WTC11 (cell line): ENCODE data around the gene PROZ. TPM values are rescaled to one million over a fixed set of nuclear protein-coding genes. Genes with fewer than 3 reads are reported as not detected.

Experiments
- ATAC-seq: fragments of 200-7000 bp; cut with Tn5 transposase; 2 replicates; pipeline ENCODE4 v1.10.0; 2021; ENCODE audit warnings: mild to moderate bottlenecking, moderate library complexity
- CTCF ChIA-PET: fragments of 300-600 bp; sonication (Branson Sonifier 250); formaldehyde crosslinking; loops from one replicate; lab custom pipeline; 2021; ENCODE audit warnings: antibody characterized with exemption; lab: Charles Lee
- POLR2A ChIA-PET: fragments of 350-600 bp; sonication (Branson Sonifier 250); formaldehyde crosslinking; loops from one replicate; lab custom pipeline; 2021; ENCODE audit warnings: antibody characterized with exemption; lab: Charles Lee
- DNase-seq: peaks from one replicate; pipeline ENCODE4 v3.0.0; 2021; ENCODE audit warnings: low spot score
- H3K27ac Mint-ChIP-seq: 2 replicates; pipeline ENCODE4 v1.8.0; 2021; ENCODE audit warnings: mixed read lengths
- H3K27me3 Mint-ChIP-seq: 2 replicates; pipeline ENCODE4 v1.8.0; 2021; ENCODE audit warnings: low read depth, mild to moderate bottlenecking, moderate library complexity, mixed read lengths
- H3K36me3 Mint-ChIP-seq: 2 replicates; pipeline ENCODE4 v1.8.0; 2021; ENCODE audit warnings: mixed read lengths
- H3K4me1 Mint-ChIP-seq: 2 replicates; pipeline ENCODE4 v1.8.0; 2022; ENCODE audit warnings: mixed read lengths
- H3K4me3 Mint-ChIP-seq: 2 replicates; pipeline ENCODE4 v1.8.0; 2021; ENCODE audit warnings: mild to moderate bottlenecking, moderate library complexity, mixed read lengths
- H3K9me3 Mint-ChIP-seq: 2 replicates; pipeline ENCODE4 v1.8.0; 2021; ENCODE audit warnings: mixed read lengths
- CREB1 ChIP-seq: sonication (generic); formaldehyde crosslinking; IDR thresholded peaks from 2 replicates; pipeline ENCODE4 v1.8.0; 2023; ENCODE audit warnings: mild to moderate bottlenecking, missing genetic modification reagents
- EMX1 ChIP-seq: fragments of 250-450 bp; sonication (Bioruptor Pico); IDR thresholded peaks from 2 replicates; pipeline ENCODE4 v1.8.0; 2021; ENCODE audit warnings: mild to moderate bottlenecking
- ETV6 ChIP-seq: sonication (generic); formaldehyde crosslinking; IDR thresholded peaks from 2 replicates; pipeline ENCODE4 v1.8.1; 2022; ENCODE audit warnings: mild to moderate bottlenecking, missing genetic modification reagents
- HMGA2 ChIP-seq: fragments of 250-450 bp; sonication (Bioruptor Pico); IDR thresholded peaks from 2 replicates; pipeline ENCODE4 v1.4.0; 2021; ENCODE audit warnings: mild to moderate bottlenecking, moderate library complexity
- IRF2 ChIP-seq: sonication (generic); formaldehyde crosslinking; IDR thresholded peaks from 2 replicates; pipeline ENCODE4 v1.8.0; 2022; ENCODE audit warnings: low read depth, missing genetic modification reagents, borderline replicate concordance
- KAT7 ChIP-seq: sonication (generic); formaldehyde crosslinking; IDR thresholded peaks from 2 replicates; pipeline ENCODE4 v1.8.1; 2023; ENCODE audit warnings: missing genetic modification reagents, mild to moderate bottlenecking, borderline replicate concordance
- MXD4 ChIP-seq: fragments of 250-450 bp; sonication (Bioruptor Pico); IDR thresholded peaks from 2 replicates; pipeline ENCODE4 v1.8.0; 2021; ENCODE audit warnings: mild to moderate bottlenecking, moderate library complexity, borderline replicate concordance
- MYBL2 ChIP-seq: sonication (generic); formaldehyde crosslinking; IDR thresholded peaks from 2 replicates; pipeline ENCODE4 v1.8.1; 2023; ENCODE audit warnings: mild to moderate bottlenecking, moderate library complexity, missing genetic modification reagents
- NFYB ChIP-seq: sonication (generic); formaldehyde crosslinking; conservative IDR thresholded peaks from 2 replicates; pipeline ENCODE4 v1.8.0; 2022; ENCODE audit warnings: low read depth, missing genetic modification reagents
- OVOL2 ChIP-seq: fragments of 250-450 bp; sonication (Bioruptor Pico); IDR thresholded peaks from 2 replicates; pipeline ENCODE4 v1.9.0; 2021; ENCODE audit warnings: mild to moderate bottlenecking, borderline replicate concordance
- SOX15 ChIP-seq: fragments of 250-450 bp; sonication (Bioruptor Pico); IDR thresholded peaks from 2 replicates; pipeline ENCODE4 v1.9.0; 2021; ENCODE audit warnings: mild to moderate bottlenecking
- TCF7 ChIP-seq: sonication (generic); formaldehyde crosslinking; IDR thresholded peaks from 2 replicates; pipeline ENCODE4 v1.8.0; 2022; ENCODE audit warnings: mild to moderate bottlenecking, low read depth, missing genetic modification reagents, moderate library complexity
- TEAD4 ChIP-seq: sonication (generic); formaldehyde crosslinking; IDR thresholded peaks from 2 replicates; pipeline ENCODE4 v1.8.0; 2022; ENCODE audit warnings: mild to moderate bottlenecking, missing genetic modification reagents
- ZNF121 ChIP-seq: sonication (generic); formaldehyde crosslinking; IDR thresholded peaks from 2 replicates; pipeline ENCODE4 v1.8.0; 2023; ENCODE audit warnings: missing genetic modification reagents
- ZNF138 ChIP-seq: sonication (generic); formaldehyde crosslinking; conservative IDR thresholded peaks from 2 replicates; pipeline ENCODE4 v1.8.1; 2022; ENCODE audit warnings: mild to moderate bottlenecking, moderate library complexity, missing genetic modification reagents
- total RNA-seq: library from RNA; stranded (reverse); gene quantifications from 3 replicates; pipeline ENCODE4 v1.2.3, GENCODE V29; 2021
- TF ChIP-seq, protein P1 (sequence below): sonication (generic); formaldehyde crosslinking; IDR thresholded peaks from 2 replicates; pipeline ENCODE4 v1.8.1; 2022; ENCODE audit warnings: low read depth, mild to moderate bottlenecking, moderate library complexity, missing genetic modification reagents, borderline replicate concordance
- TF ChIP-seq, protein P2 (sequence below): fragments of 250-450 bp; sonication (Bioruptor Pico); IDR thresholded peaks from 2 replicates; pipeline ENCODE4 v1.9.0; 2021; ENCODE audit warnings: mild to moderate bottlenecking, borderline replicate concordance
- TF ChIP-seq, protein P3 (sequence below): sonication (generic); formaldehyde crosslinking; IDR thresholded peaks from 2 replicates; pipeline ENCODE4 v1.8.0; 2023; ENCODE audit warnings: missing genetic modification reagents
- TF ChIP-seq, protein P4 (sequence below): sonication (generic); formaldehyde crosslinking; conservative IDR thresholded peaks from 2 replicates; pipeline ENCODE4 v1.8.1; 2023; ENCODE audit warnings: mild to moderate bottlenecking, low read depth, missing genetic modification reagents, moderate library complexity
- TF ChIP-seq, protein P5 (sequence below): sonication (generic); formaldehyde crosslinking; IDR thresholded peaks from 2 replicates; pipeline ENCODE4 v1.8.0; 2023; ENCODE audit warnings: missing genetic modification reagents, mild to moderate bottlenecking, borderline replicate concordance

PROZ gene
- total RNA-seq, 1 experiment from 2014 or later, result not detected

DNA sequence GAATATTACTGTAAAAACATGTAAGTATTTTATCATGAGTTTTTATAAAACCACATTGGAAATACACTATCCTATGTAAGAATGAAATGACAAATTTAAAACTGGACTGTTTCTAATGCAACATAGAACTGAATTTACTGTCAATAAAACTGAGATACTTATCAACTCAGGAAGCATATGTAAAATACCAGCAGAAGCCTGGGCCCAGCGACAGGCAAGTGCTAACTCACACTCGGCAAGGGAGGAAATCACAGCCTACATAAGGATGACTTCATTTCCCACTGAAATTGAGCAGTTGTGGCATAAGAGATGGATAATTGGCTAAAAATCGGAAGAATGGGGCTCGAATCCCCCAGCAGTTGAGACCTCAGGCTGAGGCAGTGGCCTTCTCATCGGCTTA lies 12.1 kb downstream of the PROZ start:
- ChIA-PET CTCF (interaction anchor here (1.2 kb wide), 1 partner anchor 85 kb away, joined by 3 read pairs; no protein-coding TSS in a partner anchor), POLR2A (no interaction called here)
- peaks cover 16% of the 10 kb centered on the region for H3K4me1 Mint-ChIP-seq
- no peaks in the 10 kb centered on the region for H3K27me3 Mint-ChIP-seq
- peak overlapping the region; percentile 91; the same call in 1 of the 2 replicates for H3K27ac Mint-ChIP-seq
- H3K9me3 Mint-ChIP-seq, result no peaks in the 10 kb centered on the region
- H3K36me3 Mint-ChIP-seq, result peaks cover 29% of the 10 kb centered on the region
- H3K4me3 Mint-ChIP-seq, result no peak overlapping the region
- ATAC-seq, result no peak
- TF ChIP-seq, protein P1, sequence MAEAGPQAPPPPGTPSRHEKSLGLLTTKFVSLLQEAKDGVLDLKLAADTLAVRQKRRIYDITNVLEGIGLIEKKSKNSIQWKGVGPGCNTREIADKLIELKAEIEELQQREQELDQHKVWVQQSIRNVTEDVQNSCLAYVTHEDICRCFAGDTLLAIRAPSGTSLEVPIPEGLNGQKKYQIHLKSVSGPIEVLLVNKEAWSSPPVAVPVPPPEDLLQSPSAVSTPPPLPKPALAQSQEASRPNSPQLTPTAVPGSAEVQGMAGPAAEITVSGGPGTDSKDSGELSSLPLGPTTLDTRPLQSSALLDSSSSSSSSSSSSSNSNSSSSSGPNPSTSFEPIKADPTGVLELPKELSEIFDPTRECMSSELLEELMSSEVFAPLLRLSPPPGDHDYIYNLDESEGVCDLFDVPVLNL (CRISPR knock-in tag), result no peak
- no peak for DNase-seq

DNA sequence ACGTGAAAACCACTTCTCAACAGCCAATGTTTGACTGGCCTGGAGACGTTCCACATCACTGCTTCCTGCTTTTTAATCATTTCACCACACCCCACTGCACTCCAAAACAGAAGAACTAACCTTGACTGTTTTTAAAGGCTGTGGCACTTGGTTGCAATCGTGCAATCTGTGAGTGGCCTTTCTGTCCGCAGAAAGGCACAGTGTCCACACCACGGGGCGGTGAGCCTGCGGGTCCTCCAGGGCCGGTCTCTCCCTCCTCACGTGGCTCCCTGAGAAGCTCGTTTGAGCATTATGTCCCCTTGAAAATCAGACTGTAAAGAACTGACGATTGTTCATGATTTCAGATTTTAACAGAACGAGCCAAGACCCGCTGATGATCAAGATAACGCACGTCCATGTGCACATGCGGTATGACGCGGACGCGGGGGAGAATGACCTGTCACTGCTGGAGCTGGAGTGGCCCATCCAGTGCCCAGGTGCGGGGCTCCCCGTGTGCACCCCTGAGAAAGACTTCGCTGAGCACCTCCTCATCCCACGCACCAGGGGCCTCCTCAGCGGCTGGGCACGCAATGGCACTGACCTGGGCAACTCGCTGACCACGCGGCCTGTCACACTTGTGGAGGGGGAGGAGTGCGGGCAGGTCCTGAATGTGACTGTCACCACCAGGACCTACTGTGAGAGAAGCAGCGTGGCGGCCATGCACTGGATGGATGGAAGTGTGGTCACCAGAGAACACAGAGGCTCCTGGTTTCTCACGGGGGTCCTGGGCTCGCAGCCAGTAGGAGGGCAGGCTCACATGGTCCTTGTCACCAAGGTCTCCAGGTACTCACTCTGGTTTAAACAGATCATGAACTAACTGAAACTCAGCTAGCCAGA lies 13.0 kb downstream of the PROZ start:
- no peak for DNase-seq
- no peak for ATAC-seq
- peaks cover 16% of the 10 kb centered on the region for H3K4me1 Mint-ChIP-seq
- ChIA-PET CTCF (no interaction called here), POLR2A (no interaction called here)
- H3K27me3 Mint-ChIP-seq, result no peaks in the 10 kb centered on the region
- no peak overlapping the region for H3K4me3 Mint-ChIP-seq
- no peak for TF ChIP-seq ZNF138 (CRISPR knock-in tag)
- no peak for TF ChIP-seq EMX1
- no peak for TF ChIP-seq CREB1
- TF ChIP-seq ZNF121 (CRISPR knock-in tag), result no peak
- TF ChIP-seq, protein P2, sequence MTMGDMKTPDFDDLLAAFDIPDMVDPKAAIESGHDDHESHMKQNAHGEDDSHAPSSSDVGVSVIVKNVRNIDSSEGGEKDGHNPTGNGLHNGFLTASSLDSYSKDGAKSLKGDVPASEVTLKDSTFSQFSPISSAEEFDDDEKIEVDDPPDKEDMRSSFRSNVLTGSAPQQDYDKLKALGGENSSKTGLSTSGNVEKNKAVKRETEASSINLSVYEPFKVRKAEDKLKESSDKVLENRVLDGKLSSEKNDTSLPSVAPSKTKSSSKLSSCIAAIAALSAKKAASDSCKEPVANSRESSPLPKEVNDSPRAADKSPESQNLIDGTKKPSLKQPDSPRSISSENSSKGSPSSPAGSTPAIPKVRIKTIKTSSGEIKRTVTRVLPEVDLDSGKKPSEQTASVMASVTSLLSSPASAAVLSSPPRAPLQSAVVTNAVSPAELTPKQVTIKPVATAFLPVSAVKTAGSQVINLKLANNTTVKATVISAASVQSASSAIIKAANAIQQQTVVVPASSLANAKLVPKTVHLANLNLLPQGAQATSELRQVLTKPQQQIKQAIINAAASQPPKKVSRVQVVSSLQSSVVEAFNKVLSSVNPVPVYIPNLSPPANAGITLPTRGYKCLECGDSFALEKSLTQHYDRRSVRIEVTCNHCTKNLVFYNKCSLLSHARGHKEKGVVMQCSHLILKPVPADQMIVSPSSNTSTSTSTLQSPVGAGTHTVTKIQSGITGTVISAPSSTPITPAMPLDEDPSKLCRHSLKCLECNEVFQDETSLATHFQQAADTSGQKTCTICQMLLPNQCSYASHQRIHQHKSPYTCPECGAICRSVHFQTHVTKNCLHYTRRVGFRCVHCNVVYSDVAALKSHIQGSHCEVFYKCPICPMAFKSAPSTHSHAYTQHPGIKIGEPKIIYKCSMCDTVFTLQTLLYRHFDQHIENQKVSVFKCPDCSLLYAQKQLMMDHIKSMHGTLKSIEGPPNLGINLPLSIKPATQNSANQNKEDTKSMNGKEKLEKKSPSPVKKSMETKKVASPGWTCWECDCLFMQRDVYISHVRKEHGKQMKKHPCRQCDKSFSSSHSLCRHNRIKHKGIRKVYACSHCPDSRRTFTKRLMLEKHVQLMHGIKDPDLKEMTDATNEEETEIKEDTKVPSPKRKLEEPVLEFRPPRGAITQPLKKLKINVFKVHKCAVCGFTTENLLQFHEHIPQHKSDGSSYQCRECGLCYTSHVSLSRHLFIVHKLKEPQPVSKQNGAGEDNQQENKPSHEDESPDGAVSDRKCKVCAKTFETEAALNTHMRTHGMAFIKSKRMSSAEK (CRISPR knock-in tag), result no peak
- no peak for TF ChIP-seq KAT7 (CRISPR knock-in tag)
- TF ChIP-seq, protein P3, sequence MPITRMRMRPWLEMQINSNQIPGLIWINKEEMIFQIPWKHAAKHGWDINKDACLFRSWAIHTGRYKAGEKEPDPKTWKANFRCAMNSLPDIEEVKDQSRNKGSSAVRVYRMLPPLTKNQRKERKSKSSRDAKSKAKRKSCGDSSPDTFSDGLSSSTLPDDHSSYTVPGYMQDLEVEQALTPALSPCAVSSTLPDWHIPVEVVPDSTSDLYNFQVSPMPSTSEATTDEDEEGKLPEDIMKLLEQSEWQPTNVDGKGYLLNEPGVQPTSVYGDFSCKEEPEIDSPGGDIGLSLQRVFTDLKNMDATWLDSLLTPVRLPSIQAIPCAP (CRISPR knock-in tag), result no peak
- TF ChIP-seq NFYB, result no peak
- TF ChIP-seq, protein P4, sequence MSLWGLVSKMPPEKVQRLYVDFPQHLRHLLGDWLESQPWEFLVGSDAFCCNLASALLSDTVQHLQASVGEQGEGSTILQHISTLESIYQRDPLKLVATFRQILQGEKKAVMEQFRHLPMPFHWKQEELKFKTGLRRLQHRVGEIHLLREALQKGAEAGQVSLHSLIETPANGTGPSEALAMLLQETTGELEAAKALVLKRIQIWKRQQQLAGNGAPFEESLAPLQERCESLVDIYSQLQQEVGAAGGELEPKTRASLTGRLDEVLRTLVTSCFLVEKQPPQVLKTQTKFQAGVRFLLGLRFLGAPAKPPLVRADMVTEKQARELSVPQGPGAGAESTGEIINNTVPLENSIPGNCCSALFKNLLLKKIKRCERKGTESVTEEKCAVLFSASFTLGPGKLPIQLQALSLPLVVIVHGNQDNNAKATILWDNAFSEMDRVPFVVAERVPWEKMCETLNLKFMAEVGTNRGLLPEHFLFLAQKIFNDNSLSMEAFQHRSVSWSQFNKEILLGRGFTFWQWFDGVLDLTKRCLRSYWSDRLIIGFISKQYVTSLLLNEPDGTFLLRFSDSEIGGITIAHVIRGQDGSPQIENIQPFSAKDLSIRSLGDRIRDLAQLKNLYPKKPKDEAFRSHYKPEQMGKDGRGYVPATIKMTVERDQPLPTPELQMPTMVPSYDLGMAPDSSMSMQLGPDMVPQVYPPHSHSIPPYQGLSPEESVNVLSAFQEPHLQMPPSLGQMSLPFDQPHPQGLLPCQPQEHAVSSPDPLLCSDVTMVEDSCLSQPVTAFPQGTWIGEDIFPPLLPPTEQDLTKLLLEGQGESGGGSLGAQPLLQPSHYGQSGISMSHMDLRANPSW (CRISPR knock-in tag), result no peak
- no peak for TF ChIP-seq ETV6 (CRISPR knock-in tag)
- no peak for TF ChIP-seq SOX15 (CRISPR knock-in tag)
- no peak for TF ChIP-seq MYBL2 (CRISPR knock-in tag)
- TF ChIP-seq, protein P5, sequence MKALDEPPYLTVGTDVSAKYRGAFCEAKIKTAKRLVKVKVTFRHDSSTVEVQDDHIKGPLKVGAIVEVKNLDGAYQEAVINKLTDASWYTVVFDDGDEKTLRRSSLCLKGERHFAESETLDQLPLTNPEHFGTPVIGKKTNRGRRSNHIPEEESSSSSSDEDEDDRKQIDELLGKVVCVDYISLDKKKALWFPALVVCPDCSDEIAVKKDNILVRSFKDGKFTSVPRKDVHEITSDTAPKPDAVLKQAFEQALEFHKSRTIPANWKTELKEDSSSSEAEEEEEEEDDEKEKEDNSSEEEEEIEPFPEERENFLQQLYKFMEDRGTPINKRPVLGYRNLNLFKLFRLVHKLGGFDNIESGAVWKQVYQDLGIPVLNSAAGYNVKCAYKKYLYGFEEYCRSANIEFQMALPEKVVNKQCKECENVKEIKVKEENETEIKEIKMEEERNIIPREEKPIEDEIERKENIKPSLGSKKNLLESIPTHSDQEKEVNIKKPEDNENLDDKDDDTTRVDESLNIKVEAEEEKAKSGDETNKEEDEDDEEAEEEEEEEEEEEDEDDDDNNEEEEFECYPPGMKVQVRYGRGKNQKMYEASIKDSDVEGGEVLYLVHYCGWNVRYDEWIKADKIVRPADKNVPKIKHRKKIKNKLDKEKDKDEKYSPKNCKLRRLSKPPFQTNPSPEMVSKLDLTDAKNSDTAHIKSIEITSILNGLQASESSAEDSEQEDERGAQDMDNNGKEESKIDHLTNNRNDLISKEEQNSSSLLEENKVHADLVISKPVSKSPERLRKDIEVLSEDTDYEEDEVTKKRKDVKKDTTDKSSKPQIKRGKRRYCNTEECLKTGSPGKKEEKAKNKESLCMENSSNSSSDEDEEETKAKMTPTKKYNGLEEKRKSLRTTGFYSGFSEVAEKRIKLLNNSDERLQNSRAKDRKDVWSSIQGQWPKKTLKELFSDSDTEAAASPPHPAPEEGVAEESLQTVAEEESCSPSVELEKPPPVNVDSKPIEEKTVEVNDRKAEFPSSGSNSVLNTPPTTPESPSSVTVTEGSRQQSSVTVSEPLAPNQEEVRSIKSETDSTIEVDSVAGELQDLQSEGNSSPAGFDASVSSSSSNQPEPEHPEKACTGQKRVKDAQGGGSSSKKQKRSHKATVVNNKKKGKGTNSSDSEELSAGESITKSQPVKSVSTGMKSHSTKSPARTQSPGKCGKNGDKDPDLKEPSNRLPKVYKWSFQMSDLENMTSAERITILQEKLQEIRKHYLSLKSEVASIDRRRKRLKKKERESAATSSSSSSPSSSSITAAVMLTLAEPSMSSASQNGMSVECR, result no peak
- no peak for TF ChIP-seq IRF2 (CRISPR knock-in tag)
- no peak for TF ChIP-seq MXD4 (CRISPR knock-in tag)
- no peak for TF ChIP-seq OVOL2
- no peak for TF ChIP-seq TCF7 (CRISPR knock-in tag)
- TF ChIP-seq TEAD4, result no peak
- TF ChIP-seq HMGA2 (CRISPR knock-in tag), result no peak
- H3K36me3 Mint-ChIP-seq, result peaks cover 36% of the 10 kb centered on the region
- peak overlapping the region; percentile 34; the same call in 1 of the 2 replicates for H3K27ac Mint-ChIP-seq
- H3K9me3 Mint-ChIP-seq, result no peaks in the 10 kb centered on the region
